Right atrium auricular region (tissue), 2 donors: Measurements from ENCODE around the gene CNTRL. TPM values are rescaled to one million over a fixed set of nuclear protein-coding genes. Genes with fewer than 3 reads are reported as not detected.

Experiments
- DNase-seq: peaks from one replicate; pipeline ENCODE4 v3.0.0-alpha.2; 2019; ENCODE audit warnings: low spot score
- H3K27ac ChIP-seq, 2 donors: fragments of 200-600 bp; sonication (generic); 1 replicate in 1 of 2; 2 replicates in 1 of 2; pipeline ENCODE4 v1.5.1; 2016 to 2019
- H3K27me3 ChIP-seq, 2 donors: fragments of 200-600 bp; sonication (generic); one replicate each; pipeline versions ENCODE4 v1.5.1 to v1.6.0; 2017 to 2019
- H3K36me3 ChIP-seq: fragments of 200-600 bp; sonication (generic); one replicate; pipeline ENCODE4 v1.5.1; 2016
- H3K4me1 ChIP-seq, 2 donors: fragments of 200-600 bp; sonication (generic); one replicate each; pipeline versions ENCODE4 v1.5.1 to v1.6.0; 2017 to 2019
- H3K4me3 ChIP-seq, 2 donors: fragments of 200-600 bp; sonication (generic); 1 replicate in 1 of 2; 2 replicates in 1 of 2; pipeline ENCODE4 v1.5.1; 2017 to 2019; ENCODE audit warnings: mild to moderate bottlenecking in 1 of 2, moderate library complexity in 1 of 2
- H3K9me3 ChIP-seq, 2 donors: fragments of 200-600 bp; sonication (generic); one replicate each; pipeline ENCODE4 v1.5.1; 2019
- total RNA-seq, 2 donors: library from RNA; depleted of rRNA; stranded (reverse); fragments of >200 nt; gene quantifications; one replicate each; pipeline ENCODE4 v1.1.0, GENCODE V29; 2016
- TF ChIP-seq, protein P1 (sequence below), 2 donors: fragments of 200-600 bp; sonication (generic); IDR thresholded peaks; one replicate each; pipeline ENCODE4 v1.5.1; 2019; ENCODE audit warnings: antibody characterized with exemption in 2 of 2

Gene CNTRL
- total RNA-seq, 2 donors from 2014 or later = 3.3 to 6.0 TPM

- no peak for DNase-seq
- no peaks in the 10 kb centered on the region for H3K4me1 ChIP-seq
- H3K27ac ChIP-seq = no peak overlapping the region
- H3K9me3 ChIP-seq = no peaks in the 10 kb centered on the region
- no peak overlapping the region for H3K4me3 ChIP-seq
- peaks cover 36% of the 10 kb centered on the region for H3K36me3 ChIP-seq
- TF ChIP-seq, protein P1, sequence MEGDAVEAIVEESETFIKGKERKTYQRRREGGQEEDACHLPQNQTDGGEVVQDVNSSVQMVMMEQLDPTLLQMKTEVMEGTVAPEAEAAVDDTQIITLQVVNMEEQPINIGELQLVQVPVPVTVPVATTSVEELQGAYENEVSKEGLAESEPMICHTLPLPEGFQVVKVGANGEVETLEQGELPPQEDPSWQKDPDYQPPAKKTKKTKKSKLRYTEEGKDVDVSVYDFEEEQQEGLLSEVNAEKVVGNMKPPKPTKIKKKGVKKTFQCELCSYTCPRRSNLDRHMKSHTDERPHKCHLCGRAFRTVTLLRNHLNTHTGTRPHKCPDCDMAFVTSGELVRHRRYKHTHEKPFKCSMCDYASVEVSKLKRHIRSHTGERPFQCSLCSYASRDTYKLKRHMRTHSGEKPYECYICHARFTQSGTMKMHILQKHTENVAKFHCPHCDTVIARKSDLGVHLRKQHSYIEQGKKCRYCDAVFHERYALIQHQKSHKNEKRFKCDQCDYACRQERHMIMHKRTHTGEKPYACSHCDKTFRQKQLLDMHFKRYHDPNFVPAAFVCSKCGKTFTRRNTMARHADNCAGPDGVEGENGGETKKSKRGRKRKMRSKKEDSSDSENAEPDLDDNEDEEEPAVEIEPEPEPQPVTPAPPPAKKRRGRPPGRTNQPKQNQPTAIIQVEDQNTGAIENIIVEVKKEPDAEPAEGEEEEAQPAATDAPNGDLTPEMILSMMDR (IDR thresholded peaks at IDR 0.05) = no peak
- H3K27me3 ChIP-seq = no peaks in the 10 kb centered on the region
Measured at GRCh38 chr9:121138561-121138960, 63.8 kb downstream of the CNTRL start.

GRCh38 chr9:121138973-121139372, 64.2 kb downstream of the CNTRL start:
- TF ChIP-seq, protein P1 (IDR thresholded peaks at IDR 0.05) = no peak
- DNase-seq = no peak
- Histone ChIP-seq H3K9me3 (no peaks in the 10 kb centered on the region), H3K27me3 (no peaks in the 10 kb centered on the region), H3K4me1 (no peaks in the 10 kb centered on the region), H3K36me3 (peaks cover 40% of the 10 kb centered on the region), H3K4me3 (no peak overlapping the region), H3K27ac (no peak overlapping the region)

DNA sequence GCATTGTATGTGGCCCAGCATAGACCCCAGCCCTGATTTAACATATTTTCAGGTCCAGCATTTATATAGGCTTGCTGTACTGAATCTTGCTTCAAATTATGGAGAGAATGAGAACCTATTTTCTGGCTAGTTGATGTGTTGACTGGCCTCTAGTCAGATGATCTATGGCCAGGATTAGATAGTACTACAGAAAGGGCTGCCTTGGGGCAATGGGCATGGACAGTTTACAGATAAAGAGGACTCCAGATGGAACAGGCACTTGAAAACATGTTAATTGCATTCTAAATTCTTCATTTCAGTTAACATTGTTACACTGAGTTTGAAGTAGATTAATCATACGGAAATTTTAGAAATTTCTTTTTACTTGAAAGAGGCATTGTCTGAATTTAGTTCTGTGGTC, 65.4 kb downstream of the CNTRL start:
- Histone ChIP-seq H3K27me3 (no peaks in the 10 kb centered on the region), H3K4me1 (no peaks in the 10 kb centered on the region), H3K36me3 (peaks cover 52% of the 10 kb centered on the region), H3K27ac (no peak overlapping the region), H3K9me3 (no peaks in the 10 kb centered on the region), H3K4me3 (no peak overlapping the region)
- TF ChIP-seq, protein P1 (IDR thresholded peaks at IDR 0.05) = no peak
- no peak for DNase-seq

GRCh38 chr9:121141306-121141705, 66.6 kb downstream of the CNTRL start:
- Histone ChIP-seq H3K4me1 (no peaks in the 10 kb centered on the region), H3K36me3 (peaks cover 62% of the 10 kb centered on the region), H3K27ac (no peak overlapping the region), H3K27me3 (no peaks in the 10 kb centered on the region), H3K9me3 (no peaks in the 10 kb centered on the region), H3K4me3 (no peak overlapping the region)
- TF ChIP-seq, protein P1 (IDR thresholded peaks at IDR 0.05) = no peak
- no peak for DNase-seq

DNA sequence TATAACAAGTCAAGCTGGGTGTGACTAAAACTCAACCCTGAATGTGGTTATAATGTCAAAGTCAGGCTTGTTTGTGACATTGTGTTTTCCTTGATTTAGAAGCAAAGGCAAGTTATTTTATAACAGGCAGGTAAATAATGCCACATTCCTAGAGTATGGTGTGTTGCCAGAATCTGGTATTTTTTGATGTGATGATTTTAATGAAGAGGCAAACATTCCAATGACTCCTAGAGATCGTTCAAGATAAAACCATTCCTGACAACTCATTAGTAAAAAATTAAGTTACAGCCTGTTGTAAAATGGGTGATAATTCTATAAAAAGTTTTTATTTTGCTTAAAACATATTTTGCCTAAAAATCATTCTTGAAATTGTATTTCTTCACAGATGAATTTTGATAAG, 67.0 kb downstream of the CNTRL start:
- Histone ChIP-seq H3K4me3 (no peak overlapping the region), H3K27ac (no peak overlapping the region), H3K36me3 (peaks cover 66% of the 10 kb centered on the region), H3K27me3 (no peaks in the 10 kb centered on the region), H3K9me3 (no peaks in the 10 kb centered on the region), H3K4me1 (no peaks in the 10 kb centered on the region)
- no peak for DNase-seq
- TF ChIP-seq, protein P1 (IDR thresholded peaks at IDR 0.05) = no peak

DNA sequence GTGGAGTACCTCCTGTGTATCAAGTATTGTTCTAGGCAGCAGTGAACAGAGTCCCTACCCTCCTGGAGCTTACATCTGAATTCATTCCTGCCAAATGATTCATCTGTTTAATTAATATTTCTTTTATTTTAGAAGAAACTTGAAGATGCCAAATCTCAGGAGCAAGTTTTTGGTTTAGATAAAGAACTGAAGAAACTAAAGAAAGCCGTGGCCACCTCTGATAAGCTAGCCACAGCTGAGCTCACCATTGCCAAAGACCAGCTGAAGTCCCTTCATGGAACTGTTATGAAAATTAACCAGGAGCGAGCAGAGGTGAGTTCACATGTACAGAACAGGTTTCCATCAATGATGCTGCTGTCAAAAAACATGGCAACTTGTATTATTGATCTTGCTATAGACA, 69.0 kb downstream of the CNTRL start:
- Histone ChIP-seq H3K27me3 (no peaks in the 10 kb centered on the region), H3K4me1 (no peaks in the 10 kb centered on the region), H3K36me3 (peaks cover 75% of the 10 kb centered on the region), H3K27ac (no peak overlapping the region), H3K9me3 (no peaks in the 10 kb centered on the region), H3K4me3 (no peak overlapping the region)
- TF ChIP-seq, protein P1 (IDR thresholded peaks at IDR 0.05) = no peak
- no peak for DNase-seq
